NCI-H2029 treated with DMSO at 0.1 percent for 48 hours (cell line): ENCODE data around the gene TTLL8.
A peak's percentile ranks its signal among the peaks of the same experiment; 100 is the strongest.
"Not testable (repeated sequence)": the region's sequence is repeated elsewhere in the genome, so short reads cannot be mapped to it uniquely, and the experiment has no call there.

Experiments
- DNase-seq: peaks from one replicate; lab custom pipeline; 2025; lab: John Stamatoyannopoulos, UW

TTLL8 gene

DNA sequence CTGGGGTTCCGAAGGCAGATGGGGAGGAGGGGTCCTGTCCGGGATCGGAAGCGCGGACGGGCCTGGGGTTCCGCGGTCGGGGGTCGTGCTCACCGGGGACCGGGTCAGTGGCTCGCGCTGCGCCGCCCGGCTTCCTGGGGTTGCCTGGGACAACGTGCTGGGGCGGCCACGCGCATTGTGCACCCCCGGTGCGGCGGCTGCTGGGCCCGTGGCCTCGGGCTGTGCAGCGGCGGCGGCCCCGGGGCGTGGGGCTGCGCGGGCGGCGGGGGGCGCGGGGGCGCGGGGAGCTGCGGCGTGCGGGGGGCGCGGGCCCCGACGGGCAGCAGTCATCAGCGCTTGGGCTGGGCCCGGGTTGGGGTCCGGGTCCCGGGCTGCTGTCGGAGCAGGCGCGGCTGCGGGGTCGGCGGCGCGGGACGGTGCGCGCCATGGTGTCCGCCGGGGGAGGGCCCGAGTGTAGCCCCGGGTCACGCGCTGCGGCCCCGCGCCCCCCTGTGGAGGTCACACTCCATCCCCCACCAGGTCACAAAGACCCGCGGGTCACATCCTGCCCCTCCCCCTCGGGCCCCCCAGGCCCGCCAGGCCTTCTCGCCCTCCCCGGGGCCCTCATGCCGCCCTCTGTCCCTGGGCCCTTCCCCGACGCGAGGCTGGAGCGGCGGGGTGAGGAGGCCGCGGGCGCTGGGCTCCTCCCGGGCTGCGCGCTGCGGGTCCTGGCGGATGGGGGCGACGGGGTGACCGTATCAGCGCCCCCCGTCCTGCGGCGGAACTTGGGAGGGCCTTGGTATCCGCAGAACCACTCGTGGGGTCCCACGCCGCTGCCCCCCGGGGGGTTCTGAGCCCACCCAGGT, at the start of gene TTLL8:
Gene TTLL8 (minus strand): TSS at position 238 of the 845 bp plus-strand sequence.
- no peak for DNase-seq

DNA sequence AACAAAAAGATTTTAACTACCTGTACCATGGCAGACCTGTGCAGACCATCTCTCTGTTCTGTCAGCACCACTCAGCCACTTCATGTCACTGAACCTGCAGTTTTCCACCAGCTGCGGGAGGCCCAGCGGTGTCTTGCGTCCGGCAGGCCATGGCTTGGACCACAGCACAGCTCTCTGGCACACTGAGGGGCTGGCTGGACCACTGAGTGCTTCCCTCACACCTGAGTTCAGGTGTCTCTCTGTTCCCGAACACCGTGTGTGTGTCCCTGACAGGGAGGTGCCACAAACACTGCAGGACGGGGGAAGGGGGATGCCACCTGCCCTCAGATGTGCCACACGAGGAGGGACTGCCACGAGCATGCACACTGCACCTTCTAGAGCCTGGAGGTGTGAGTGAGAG, 49.4 kb upstream of the TTLL8 start:
- DNase-seq = no peak

DNA sequence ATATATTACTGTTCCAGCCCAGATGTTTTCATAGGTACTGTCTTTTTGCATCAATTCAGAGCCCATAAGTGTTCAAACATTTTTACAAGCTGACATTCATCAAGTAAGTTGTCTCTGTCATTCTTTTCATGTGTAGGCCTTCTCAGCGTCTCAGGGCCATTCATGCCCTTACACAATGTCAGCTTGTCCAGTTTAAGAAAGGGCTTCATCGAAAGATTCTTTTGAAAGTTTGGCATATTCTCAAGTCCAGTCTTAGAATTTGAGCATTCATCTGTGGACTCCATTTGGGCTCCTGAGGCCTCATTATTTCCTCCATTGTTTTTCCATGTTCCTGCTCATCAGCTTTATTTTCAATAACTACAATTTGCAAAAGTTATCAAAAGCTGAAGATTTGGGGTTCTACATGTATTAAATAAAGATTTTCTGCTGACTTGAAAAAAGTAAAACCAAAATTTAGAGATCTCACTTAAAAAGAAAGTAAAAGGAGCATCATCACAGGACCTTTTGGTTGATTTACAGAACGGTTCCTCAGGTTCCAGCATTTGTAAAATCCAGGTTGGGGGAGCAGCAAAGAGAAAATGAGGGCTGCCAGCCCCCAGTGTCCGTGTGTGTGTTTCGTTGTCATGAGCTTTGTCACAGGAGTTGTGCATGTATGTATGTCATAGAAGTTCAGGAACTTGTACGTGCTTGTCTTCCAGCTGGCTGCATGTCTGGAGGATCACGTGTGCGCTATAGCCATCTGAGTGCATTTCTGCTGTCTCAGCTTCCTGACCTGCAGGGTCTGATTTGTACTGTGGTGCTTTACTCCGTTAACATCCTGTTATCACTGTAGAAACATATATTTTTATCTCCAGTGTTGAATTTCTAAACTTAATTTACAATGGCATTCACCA, 47.4 kb upstream of the TTLL8 start:
- no peak for DNase-seq

DNA sequence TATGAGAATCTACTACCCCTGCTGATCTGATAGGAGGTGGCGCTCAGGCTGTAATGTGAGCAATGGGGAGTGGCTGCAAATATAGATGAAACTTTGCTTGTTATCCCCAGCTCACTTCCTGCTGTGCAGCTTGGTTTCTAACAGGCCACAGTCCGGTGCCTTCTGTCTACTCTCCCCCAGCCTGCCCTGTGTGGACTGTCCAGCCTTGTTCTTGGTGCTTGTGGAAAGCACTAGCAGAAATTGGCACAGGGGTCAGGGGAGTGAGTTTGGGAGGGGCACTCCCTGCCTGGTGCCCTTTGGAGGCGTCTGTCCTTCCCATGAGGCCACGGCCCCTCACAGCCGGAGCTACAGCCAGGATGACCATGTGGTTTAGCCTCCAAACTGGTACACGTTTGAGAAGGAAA, 46.0 kb upstream of the TTLL8 start:
- DNase-seq = no peak

DNA sequence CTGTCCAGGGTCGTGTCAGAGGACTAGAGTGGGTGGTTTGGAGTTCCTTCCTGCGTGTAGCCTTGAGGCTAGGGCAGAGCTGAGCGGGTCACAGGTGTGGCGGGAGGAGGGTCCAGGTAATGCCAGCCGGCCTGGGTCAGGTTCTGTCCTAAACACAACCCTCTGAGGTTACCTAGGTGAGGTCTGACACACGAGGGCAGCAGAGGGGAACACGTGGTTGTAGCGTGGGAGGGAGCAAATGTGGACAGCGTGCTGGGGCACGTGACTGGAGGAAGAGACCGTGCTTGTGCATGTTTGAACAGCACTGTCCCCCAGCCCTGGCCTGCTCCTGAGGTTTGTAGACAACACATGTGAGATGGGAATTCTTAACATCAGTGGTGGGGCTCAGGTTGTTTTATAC, 44.8 kb upstream of the TTLL8 start:
- DNase-seq = no peak

DNA sequence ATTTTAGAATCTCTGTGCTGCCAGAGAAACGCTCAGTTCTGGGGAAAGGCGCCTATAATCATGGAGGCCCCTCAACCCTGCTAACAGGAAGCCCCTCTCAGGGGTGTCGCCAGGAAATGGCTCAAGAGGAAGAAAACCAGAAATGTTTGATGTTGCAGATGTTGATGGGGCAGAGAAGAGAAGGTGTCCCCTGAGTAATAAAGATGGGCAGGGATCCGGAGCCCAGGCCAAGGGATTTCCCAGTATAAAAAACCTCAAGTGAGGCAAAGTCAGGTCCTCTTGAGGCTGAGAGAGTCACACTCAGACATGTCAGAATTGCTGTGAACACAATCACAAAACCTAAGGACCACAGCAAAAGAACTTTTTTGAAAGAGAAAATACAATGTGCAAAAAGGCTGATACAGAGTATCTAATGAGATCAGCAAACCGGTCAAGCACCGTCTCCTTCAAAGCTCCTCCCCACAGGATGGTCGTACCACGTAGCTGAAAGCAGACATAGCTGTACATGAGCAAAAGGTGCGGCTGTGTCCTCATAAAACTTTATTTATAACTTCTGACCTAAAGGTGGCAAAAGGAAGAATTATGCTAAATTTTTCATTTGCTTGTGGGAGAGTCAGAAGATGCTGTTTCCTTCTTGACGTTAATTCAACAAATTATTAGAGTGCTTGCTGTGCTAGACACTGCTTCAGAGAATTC, 43.9 kb upstream of the TTLL8 start:
- no peak for DNase-seq

DNA sequence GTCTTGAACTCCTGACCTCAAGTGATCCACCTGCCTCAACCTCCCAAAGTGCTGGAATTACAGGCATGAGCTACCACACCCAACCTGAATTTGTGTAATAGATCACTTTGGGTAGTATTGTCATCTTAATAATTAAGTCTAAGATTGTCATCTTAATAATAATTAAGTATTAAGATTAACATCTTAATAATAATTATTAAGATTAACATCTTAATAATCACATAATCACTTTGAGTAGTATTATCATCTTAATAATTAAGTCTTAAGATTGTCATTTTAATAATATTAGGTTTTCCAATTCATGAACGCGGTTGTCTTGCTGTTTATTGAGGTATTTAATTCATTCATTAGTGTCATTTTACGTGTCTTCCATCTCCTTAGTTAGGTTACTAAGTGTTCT, 40.0 kb upstream of the TTLL8 start:
- no peak for DNase-seq

DNA sequence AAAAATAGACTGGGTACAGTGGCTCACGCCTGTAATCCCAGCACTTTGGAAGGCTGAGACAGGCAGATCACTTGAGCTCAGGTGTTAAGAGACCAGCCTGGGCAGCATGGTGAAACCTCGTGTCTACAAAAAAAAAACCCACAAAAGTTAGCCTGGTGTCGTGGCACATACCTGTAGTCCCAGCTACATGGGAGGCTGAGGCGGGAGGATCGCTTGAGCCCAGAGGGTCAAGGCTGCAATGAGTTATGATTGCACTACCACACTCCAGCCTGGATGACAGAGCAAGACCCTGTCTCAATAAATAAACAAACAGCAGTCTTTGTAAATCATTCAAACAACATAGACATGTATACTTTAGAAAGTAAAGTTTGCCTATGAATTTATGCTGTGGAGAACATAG, 34.2 kb upstream of the TTLL8 start:
- no peak for DNase-seq

DNA sequence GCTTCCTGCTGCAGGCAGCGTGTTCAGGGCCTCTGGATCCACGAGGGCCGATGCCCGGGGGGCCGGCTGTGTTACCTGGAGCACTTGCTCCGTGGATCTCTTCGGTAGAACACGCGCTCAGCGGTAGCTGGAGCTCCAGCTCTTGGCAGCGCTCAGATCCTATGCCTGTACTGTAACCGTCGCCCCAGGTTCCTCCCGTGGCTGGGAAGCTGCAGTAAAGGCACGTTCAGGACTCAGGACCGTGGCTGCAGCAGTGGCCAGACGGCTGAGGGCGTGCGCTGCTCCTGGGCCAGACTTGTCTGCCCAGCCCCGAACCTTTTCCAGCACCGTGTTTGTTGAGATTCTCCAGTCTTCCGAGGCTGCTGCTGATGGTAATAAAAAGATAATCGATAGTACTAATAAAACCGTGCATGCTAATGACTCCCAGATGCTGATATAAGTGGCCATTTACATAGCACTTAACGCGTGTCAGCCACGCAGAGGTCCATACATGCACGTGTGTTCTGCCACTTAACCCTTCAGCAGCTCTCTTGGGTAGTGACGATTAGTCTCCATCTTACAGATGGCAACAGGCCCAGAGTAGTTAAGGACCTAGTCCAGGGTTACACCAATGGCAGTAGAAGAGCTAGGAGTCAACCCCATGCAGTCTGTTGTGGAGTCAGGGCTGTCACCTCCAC, 33.1 kb upstream of the TTLL8 start:
- DNase-seq = peak; percentile 2

DNA sequence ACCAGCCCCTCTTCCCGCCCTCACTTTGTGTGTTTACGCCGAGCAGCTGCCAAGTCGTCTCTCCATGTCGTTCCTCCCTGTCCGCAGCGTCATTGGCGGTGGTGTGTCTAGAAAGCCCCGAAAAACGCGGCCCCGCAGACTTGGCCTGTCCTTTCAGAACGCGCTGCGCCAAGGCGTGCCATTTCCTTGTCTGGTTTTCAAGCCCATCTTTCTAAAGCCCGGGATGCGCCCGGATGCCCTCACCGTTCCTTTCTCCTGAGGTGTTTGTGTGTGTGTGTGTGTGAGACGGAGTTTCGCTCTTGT, 32.3 kb upstream of the TTLL8 start:
- DNase-seq = no peak

DNA sequence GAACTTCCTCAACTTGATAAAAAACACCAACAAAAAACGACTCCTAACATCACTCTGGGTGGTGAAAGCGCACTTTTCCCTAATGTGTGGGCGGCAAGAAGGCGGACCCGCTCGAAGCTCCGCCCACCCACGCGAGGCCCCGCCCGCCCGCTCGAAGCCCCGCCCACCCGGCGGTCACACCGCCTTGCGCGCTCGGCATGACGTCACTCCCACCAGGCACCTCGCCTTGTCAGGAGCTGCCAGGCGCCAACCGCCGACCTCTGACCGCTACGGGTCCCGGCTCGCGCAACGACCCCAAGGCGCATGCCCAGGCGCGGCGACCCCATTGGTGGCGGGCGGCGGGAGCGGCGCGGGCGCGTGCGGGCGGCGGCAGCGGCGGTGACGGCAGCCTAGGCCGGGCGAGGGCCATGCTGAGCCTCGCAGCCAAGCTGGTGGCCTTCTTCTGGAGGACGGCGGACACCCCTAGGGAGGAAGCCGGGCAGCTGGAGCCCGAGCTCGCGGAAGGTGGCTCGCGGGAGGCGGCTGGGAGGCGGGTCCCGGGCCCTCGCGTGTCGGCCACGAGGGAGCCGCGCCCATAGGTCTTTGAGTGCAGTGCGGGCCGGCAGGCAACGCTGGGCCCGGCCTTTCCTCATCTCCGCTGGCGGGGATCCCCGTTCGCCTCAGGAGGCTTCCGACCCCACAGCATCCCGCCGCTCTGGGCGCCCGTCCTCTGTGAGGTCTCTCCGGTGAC, 31.7 kb upstream of the TTLL8 start, which contains the start of gene MOV10L1:
Gene MOV10L1 (plus strand): TSS at position 325 of the 730 bp plus-strand sequence. CDS start 83 bp downstream, at position 408.
- DNase-seq = no peak

DNA sequence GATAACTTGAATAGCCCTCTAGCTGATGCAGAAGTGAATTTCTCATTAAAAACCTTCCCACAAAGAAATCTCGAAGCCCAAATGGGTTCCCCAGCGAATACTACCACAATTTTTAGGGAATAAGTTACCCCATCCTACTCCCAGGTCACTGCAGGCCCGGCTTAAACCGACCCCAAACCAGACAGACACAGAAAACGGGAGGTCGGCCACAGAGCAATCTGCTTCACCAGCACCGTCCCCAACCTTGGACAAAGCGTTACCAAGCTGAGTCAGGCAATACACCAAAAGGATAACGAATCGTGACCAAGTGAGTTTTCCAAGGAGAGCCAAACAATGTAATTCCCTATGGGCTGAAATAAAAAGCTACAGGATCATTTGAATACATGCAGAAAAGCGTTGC, 31.1 kb upstream of the TTLL8 start:
- no peak for DNase-seq

DNA sequence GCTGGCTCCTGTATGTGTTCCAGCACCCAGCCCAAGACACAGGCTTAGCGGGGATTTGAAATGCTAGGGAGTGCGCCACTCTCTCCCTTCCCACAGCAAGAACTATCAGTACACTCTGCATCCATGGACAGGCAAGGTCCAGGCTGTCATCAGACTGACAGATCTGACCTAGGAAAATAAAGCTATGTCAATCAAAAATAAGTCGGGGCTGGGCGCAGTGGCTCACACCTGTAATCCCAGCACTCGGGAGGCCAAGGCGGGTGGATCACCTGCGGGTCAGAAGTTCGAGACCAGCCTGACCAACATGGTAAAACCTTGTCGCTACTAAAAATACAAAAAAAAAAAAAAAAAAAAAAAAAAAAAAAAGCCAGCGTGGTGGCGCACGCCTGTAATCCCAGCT, 30.0 kb upstream of the TTLL8 start:
- no peak for DNase-seq

DNA sequence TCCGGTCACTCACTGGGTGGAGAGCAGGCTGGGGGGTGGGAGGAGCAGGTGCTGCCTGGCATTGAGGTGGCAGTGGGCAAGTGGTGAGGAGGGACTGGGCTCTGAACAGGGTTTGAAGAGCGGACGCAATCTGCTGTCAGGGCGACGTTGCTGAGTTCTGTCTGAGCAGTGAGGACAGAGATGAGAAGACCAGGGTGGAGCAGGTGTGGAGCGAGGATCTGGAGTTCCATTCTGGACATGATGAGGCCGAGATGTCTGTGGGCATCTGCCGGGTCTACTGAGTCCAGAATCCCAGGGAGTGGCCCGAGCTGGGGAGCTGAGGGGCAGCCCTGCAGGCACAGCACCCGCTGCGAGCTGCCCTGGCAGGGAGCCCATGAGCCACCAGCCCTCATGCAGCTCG, 29.5 kb upstream of the TTLL8 start:
- DNase-seq = no peak

DNA sequence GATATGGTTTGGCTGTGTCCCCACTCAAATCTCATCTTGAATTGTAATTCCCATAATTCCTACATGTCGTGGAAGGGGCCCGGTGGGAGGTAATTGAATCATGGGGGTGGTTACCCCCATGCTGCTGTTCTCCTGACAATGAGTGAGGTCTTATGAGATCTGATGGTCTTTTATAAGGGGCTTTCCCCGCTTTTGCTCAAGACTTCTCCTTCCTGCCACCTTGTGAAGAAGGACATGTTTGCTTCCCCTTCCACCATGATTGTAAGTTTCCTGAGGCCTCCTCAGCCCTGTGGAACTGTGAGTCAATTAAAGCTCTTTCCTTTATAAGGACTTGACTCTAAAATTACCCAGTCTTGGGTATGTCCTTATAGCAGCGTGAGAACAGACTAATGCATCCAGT, 28.9 kb upstream of the TTLL8 start:
- not testable (repeated sequence) for DNase-seq

DNA sequence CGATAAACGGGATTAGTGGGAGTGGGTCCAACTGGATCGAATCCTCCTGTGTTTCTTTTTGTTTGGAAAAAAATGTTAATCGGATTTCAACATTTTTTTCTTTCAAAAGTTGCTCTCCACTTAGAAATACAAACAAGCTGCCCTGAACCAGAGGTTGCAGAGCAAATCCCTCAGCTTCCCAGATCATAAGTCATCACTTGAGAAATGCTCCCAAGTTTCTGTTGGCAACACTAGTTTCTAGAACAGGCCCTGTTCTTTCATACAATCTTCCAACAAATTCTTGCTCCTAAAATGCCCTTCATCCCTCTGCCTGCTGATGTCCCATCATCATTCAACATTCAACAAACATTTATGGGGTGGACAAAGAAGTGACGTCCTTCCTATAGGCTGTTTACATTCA, 28.4 kb upstream of the TTLL8 start:
- DNase-seq = no peak

DNA sequence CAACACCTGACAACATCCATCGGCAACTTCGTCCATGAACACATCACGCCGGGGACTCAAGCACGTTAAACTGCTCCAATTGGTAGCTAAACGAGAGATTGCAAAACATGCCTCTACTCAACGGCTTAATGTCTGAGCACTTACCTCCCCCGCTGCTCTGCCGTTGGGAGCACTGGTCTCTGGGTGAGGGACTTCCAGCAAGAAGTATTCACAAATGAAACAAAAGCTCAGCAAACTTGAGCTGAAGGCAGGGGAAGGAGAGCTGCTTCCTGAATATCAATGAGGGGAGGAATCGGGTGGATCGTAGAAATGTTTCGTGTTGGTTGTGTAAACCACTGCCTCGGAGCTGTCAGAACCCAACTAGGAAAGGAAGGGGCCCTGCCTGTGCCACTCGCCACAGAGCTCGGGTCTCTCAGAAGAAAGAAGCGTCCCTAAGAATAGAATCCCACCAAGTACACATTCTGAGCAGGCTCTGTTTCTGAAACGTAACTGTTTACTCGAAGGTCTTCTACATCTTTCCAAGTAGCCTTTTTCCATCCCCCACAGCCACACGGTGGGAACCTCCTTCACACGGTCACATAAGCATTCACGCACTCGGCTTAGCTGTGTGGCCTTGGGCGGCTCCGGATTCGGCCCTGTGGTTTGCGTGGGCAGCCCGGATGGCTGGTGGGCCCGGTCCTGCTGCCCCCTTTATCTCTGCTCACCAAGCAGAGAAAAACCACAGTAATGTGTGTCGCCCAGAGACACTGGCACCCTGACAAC, 27.3 kb upstream of the TTLL8 start, which contains the start of gene MLC1:
Gene MLC1 (minus strand): TSS at position 216 of the 762 bp plus-strand sequence. CDS start 524 bp downstream, outside the sequence.
- no peak for DNase-seq

DNA sequence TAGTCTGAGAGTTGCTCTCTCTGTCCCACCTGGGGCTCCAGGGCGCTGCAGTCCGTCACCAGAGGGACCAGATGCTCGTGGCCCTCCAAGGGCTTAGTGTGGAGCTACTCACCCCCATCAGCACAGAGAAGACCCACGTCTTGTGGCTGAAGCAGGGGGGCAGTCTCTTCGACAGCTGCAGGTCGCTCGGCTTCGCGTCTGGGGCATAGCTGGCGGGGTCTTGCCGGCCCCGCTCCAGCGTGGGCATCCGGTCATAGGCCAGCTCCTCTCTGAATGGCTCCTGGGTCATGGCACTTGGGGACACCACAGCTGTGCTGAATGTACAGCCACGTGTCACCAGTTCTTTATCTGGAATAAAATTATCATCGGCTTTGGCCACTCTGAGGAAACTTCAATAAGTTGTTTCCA, 26.5 kb upstream of the TTLL8 start:
- no peak for DNase-seq

DNA sequence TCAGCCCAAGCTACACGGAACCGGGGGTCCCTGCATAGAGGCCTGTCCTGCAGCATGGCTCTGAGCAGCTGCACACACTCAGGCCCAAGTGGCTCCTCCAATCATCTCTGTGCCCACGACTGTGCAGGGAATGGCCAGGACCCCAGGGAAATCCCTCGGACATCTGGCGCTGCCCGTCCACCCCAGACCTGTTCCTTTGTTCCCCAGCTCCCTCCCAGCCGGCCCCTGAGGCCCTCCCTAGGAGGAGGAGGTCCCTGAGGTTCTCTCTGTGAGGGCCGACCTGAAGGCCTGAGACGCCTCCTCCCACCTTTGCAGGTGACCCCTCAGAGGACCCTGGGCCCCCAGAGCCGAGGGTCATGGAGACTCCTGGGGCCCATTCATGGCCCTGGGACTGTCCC, 26.0 kb upstream of the TTLL8 start:
- DNase-seq = no peak

DNA sequence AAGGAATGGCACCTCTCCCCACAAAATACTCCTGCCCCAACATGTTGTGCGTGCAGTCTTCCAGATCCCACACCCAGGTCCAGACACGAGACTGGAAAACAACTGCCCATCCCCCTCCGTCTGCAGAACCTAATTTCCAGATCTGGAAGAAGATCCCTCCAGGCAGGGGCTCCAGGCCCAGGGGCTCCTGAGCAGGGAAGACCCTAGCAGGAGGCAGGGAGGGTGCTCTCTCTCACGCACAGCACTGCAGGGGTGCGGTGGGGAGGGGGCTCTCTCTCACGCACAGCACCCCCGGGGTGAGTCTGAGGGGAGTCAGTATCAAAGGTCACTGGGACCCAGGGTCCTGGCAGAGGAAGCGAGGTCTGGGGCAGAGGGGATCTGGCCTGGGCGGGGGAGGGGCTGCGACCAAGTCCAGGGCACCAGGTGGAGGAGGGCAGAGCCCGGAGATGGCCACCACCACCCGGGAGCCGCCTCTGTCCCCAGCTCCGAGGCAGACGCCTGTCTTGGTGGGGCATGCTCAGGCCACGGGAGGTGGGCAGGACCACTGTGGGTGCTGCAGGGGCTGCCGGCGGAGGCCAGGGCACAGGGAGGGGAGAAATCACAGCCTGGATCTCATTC, 25.5 kb upstream of the TTLL8 start:
- DNase-seq = no peak
